Measurements from ENCODE around the gene ZDHHC12. TPM values are rescaled to one million over a fixed set of nuclear protein-coding genes. Genes with fewer than 3 reads are reported as not detected.

Gene ZDHHC12
- total and polyA plus RNA-seq, 4 donors = 24.7 to 48.2 (median 30.3) TPM

DNA sequence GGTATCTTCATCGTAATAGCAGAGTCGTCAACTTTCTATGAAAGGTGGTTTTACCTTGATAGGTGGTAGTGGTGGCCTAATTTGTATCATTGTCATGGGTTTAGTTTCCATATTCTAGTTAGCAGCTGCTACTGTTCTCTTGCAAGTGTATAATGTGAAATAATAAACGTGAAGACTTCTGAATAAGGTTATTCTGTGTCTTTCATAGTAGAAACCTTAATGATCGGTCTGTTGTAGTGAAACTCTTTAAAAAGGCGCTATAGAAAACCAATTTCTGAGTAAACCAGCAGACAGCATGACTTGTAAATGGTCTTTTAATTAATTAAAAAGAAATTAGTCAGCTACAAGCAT is 33.3 kb downstream of the ZDHHC12 start:
- WGBS = 24% methylated on average over 5 of the region's 5 CpGs
- Histone ChIP-seq H3K36me3 (ENCODE audit: control insufficient read depth in 4 of 4, insufficient read depth in 3 of 4, low read depth in 1 of 4, low read length in 3 of 4) (peaks cover 7 to 33% (median 24%) of the 10 kb centered on the region in 4 donors), H3K27ac (ENCODE audit: low read depth in 1 of 2, low read length in 2 of 2) (no peak overlapping the region), H3K4me3 (ENCODE audit: low read depth in 1 of 3, low read length in 3 of 3) (peak overlapping the region; percentile 66 to 99 (median 90)), H3K4me1 (ENCODE audit: control insufficient read depth in 4 of 4, insufficient read depth in 4 of 4, low read length in 3 of 4) (peaks cover 0 to 30% (median 10%) of the 10 kb centered on the region in 4 donors), H3K9ac (ENCODE audit: low read depth in 1 of 2, low read length in 2 of 2) (peak overlapping the region; percentile 3 to 39), H3K9me3 (ENCODE audit: control insufficient read depth in 4 of 4, low read length in 3 of 4) (no peaks in the 10 kb centered on the region), H3K27me3 (ENCODE audit: control insufficient read depth in 4 of 4, insufficient read depth in 4 of 4, low read length in 3 of 4) (no peaks in the 10 kb centered on the region)
- DNase-seq (ENCODE audit: low spot score) = no peak
- no peak for TF ChIP-seq RXRA (IDR thresholded peaks at IDR 0.05)
- TF ChIP-seq SP1 (IDR thresholded peaks at IDR 0.05) = no peak
- no peak for TF ChIP-seq NR2F2 (IDR thresholded peaks at IDR 0.05)
- TF ChIP-seq, protein P1, sequence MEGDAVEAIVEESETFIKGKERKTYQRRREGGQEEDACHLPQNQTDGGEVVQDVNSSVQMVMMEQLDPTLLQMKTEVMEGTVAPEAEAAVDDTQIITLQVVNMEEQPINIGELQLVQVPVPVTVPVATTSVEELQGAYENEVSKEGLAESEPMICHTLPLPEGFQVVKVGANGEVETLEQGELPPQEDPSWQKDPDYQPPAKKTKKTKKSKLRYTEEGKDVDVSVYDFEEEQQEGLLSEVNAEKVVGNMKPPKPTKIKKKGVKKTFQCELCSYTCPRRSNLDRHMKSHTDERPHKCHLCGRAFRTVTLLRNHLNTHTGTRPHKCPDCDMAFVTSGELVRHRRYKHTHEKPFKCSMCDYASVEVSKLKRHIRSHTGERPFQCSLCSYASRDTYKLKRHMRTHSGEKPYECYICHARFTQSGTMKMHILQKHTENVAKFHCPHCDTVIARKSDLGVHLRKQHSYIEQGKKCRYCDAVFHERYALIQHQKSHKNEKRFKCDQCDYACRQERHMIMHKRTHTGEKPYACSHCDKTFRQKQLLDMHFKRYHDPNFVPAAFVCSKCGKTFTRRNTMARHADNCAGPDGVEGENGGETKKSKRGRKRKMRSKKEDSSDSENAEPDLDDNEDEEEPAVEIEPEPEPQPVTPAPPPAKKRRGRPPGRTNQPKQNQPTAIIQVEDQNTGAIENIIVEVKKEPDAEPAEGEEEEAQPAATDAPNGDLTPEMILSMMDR (IDR thresholded peaks at IDR 0.05; ENCODE audit: low read depth, low read length, missing input control) = no peak
- TF ChIP-seq YY1 (IDR thresholded peaks at IDR 0.05) = no peak
- TF ChIP-seq, protein P2, sequence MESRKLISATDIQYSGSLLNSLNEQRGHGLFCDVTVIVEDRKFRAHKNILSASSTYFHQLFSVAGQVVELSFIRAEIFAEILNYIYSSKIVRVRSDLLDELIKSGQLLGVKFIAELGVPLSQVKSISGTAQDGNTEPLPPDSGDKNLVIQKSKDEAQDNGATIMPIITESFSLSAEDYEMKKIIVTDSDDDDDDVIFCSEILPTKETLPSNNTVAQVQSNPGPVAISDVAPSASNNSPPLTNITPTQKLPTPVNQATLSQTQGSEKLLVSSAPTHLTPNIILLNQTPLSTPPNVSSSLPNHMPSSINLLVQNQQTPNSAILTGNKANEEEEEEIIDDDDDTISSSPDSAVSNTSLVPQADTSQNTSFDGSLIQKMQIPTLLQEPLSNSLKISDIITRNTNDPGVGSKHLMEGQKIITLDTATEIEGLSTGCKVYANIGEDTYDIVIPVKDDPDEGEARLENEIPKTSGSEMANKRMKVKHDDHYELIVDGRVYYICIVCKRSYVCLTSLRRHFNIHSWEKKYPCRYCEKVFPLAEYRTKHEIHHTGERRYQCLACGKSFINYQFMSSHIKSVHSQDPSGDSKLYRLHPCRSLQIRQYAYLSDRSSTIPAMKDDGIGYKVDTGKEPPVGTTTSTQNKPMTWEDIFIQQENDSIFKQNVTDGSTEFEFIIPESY (IDR thresholded peaks at IDR 0.05) = no peak
- TF ChIP-seq, protein P3, sequence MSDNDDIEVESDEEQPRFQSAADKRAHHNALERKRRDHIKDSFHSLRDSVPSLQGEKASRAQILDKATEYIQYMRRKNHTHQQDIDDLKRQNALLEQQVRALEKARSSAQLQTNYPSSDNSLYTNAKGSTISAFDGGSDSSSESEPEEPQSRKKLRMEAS (IDR thresholded peaks at IDR 0.05) = no peak
- no peak for TF ChIP-seq REST (IDR thresholded peaks at IDR 0.05)
- no peak for TF ChIP-seq HNF4A (conservative IDR thresholded peaks at IDR 0.05)
- TF ChIP-seq EGR1 (IDR thresholded peaks at IDR 0.05; ENCODE audit: low read depth in 2 of 2) = no peak
- TF ChIP-seq RAD21 (IDR thresholded peaks at IDR 0.05) = no peak
- no peak for TF ChIP-seq GABPA (IDR thresholded peaks at IDR 0.05 in 1 of 2, conservative IDR thresholded peaks at IDR 0.05 in 1 of 2)

DNA sequence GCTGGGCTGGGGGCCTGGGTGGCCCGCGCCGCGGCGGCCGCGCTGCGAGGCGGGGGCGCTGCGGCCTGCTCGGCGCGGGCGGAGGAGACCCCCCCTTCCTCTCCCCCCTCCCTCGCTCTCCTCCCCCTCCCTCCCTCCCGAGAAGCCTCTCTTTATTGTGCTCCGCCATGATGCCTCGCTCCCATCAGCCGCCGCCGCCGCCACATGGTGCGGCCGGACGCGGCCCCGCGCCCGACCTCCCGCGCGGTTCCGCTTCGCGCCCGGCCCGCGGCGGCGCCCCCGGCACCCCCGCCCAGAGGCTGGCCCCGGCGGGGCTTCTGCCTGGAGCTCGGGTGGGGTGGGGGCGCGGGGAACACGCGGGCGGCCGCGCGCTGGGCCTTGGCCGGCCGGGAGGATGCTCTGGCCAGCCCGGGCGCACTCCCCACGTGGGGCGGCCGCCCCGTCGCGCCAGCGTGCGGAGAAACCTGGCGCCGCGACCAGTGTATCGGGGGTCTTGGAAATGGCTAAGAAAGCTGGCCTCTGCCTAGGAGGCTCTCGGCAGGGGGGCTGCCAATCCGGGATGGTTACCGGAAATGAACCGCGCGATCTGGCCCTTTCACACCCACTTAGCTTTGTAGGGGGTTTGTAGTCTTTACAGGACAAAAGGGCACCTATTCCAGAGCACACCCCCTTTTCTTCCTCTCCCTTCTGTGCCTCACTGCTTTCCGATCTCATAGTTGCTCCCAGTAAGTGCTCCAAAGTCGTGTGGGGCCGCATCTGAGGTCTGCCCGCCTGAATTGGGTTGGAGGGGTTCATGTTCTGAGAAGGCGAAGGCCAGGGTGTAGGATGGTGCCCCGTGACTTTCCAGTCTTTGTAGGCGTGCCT is 33.9 kb downstream of the ZDHHC12 start:
- Histone ChIP-seq H3K27ac (ENCODE audit: low read depth in 1 of 2, low read length in 2 of 2) (peak overlapping the region; percentile 41 to 55), H3K9me3 (ENCODE audit: control insufficient read depth in 4 of 4, low read length in 3 of 4) (no peaks in the 10 kb centered on the region), H3K27me3 (ENCODE audit: control insufficient read depth in 4 of 4, insufficient read depth in 4 of 4, low read length in 3 of 4) (no peaks in the 10 kb centered on the region), H3K9ac (ENCODE audit: low read depth in 1 of 2, low read length in 2 of 2) (peak overlapping the region; percentile 39 to 62), H3K4me3 (ENCODE audit: low read depth in 1 of 3, low read length in 3 of 3) (peak overlapping the region; percentile 66 to 99 (median 90)), H3K36me3 (ENCODE audit: control insufficient read depth in 4 of 4, insufficient read depth in 3 of 4, low read depth in 1 of 4, low read length in 3 of 4) (peaks cover 7 to 32% (median 24%) of the 10 kb centered on the region in 4 donors), H3K4me1 (ENCODE audit: control insufficient read depth in 4 of 4, insufficient read depth in 4 of 4, low read length in 3 of 4) (peaks cover 0 to 35% (median 15%) of the 10 kb centered on the region in 4 donors)
- DNase-seq (ENCODE audit: low spot score) = no peak
- WGBS = 1% methylated on average over 83 of the region's 83 CpGs
- TF ChIP-seq HNF4A (conservative IDR thresholded peaks at IDR 0.05) (no peak), REST (IDR thresholded peaks at IDR 0.05) (no peak), FOXA1 (IDR thresholded peaks at IDR 0.05) (no peak)
- TF ChIP-seq, protein P2 (IDR thresholded peaks at IDR 0.05) = no peak
- TF ChIP-seq, protein P3 (IDR thresholded peaks at IDR 0.05) = no peak

All from liver (tissue), 9 donors.